MM.1S (cell line): ENCODE results near the gene MEF2C.

Source experiments
- DNase-seq: peaks from one replicate; pipeline ENCODE4 v3.0.0-alpha.2; 2015
- H2AFZ ChIP-seq: fragments of 300-600 bp; sonication (generic); 2 replicates; pipeline ENCODE4 v1.6.0; 2016; ENCODE audit warnings: antibody characterized with exemption, low read length
- H3F3A ChIP-seq: fragments of 300-600 bp; sonication (generic); 2 replicates; pipeline ENCODE4 v1.6.1; 2016; ENCODE audit warnings: mild to moderate bottlenecking, antibody characterized with exemption, low read length, moderate library complexity, mixed read lengths; ENCODE audit not compliant: insufficient read depth
- H3K27ac ChIP-seq: fragments of 300-600 bp; sonication (generic); 2 replicates; pipeline ENCODE4 v1.5.1; 2016; ENCODE audit warnings: mild to moderate bottlenecking, low read length
- H3K27me3 ChIP-seq: fragments of 300-600 bp; sonication (generic); replicated peaks from 2 replicates; pipeline ENCODE4 v1.6.0; 2016; ENCODE audit warnings: low read length; ENCODE audit not compliant: insufficient read depth
- H3K36me3 ChIP-seq: fragments of 300-600 bp; sonication (generic); replicated peaks from 2 replicates; pipeline ENCODE4 v1.6.1; 2016; ENCODE audit warnings: mild to moderate bottlenecking, low read length, mixed read lengths; ENCODE audit not compliant: insufficient read depth
- H3K4me1 ChIP-seq: fragments of 300-600 bp; sonication (generic); 2 replicates; pipeline ENCODE4 v1.6.1; 2016; ENCODE audit warnings: low read length, mixed read lengths
- H3K4me2 ChIP-seq: fragments of 300-600 bp; sonication (generic); 2 replicates; pipeline ENCODE4 v1.6.0; 2016; ENCODE audit warnings: low read depth, low read length
- H3K4me3 ChIP-seq: fragments of 300-600 bp; sonication (generic); 2 replicates; pipeline ENCODE4 v1.5.1; 2016; ENCODE audit warnings: low read length, mixed read lengths
- H3K79me2 ChIP-seq: fragments of 300-600 bp; sonication (generic); 2 replicates; pipeline ENCODE4 v1.6.1; 2016; ENCODE audit warnings: mixed run types, low read length, mixed read lengths
- H3K9ac ChIP-seq: fragments of 300-600 bp; sonication (generic); 2 replicates; pipeline ENCODE4 v1.6.1; 2016; ENCODE audit warnings: low read length, mixed read lengths
- H3K9me2 ChIP-seq: fragments of 300-600 bp; sonication (generic); replicated peaks from 2 replicates; pipeline ENCODE4 v1.6.1; 2016; ENCODE audit warnings: mild to moderate bottlenecking, low read length, mixed read lengths; ENCODE audit not compliant: insufficient read depth
- H3K9me3 ChIP-seq: fragments of 300-600 bp; sonication (generic); replicated peaks from 2 replicates; pipeline ENCODE4 v1.6.1; 2016; ENCODE audit warnings: mild to moderate bottlenecking, low read length, mixed read lengths; ENCODE audit not compliant: insufficient read depth
- H4K20me1 ChIP-seq: fragments of 300-600 bp; sonication (generic); 2 replicates; pipeline ENCODE4 v1.6.1; 2016; ENCODE audit warnings: mild to moderate bottlenecking, low read length, moderate library complexity, mixed read lengths; ENCODE audit not compliant: insufficient read depth
- CTCF ChIP-seq: fragments of 300-600 bp; sonication (generic); IDR thresholded peaks from 2 replicates; pipeline ENCODE4 v1.5.1; 2016; ENCODE audit warnings: antibody characterized with exemption, low read length, mixed read lengths
- EZH2 ChIP-seq: fragments of 300-600 bp; sonication (generic); optimal IDR thresholded peaks from 2 replicates; pipeline ENCODE3; 2017; ENCODE audit warnings: low read depth, mild to moderate bottlenecking, antibody characterized with exemption, low read length, mixed read lengths
- EZH2phosphoT487 ChIP-seq: fragments of 300-600 bp; sonication (generic); IDR thresholded peaks from 2 replicates; pipeline ENCODE4 v1.6.1; 2018; ENCODE audit warnings: antibody characterized with exemption, low read length

The MEF2C gene

GRCh38 chr5:88713818-88714217, 169.2 kb downstream of the MEF2C start:
- H3K36me3 ChIP-seq, result peaks cover 4% of the 10 kb centered on the region; the same call in 1 of the 2 replicates
- DNase-seq, result no peak
- no peak overlapping the region for H3K4me2 ChIP-seq
- no peaks in the 10 kb centered on the region for H3K4me1 ChIP-seq
- H4K20me1 ChIP-seq, result no peaks in the 10 kb centered on the region
- TF ChIP-seq CTCF (no peak), EZH2 (no peak), EZH2phosphoT487 (no peak)
- H3K79me2 ChIP-seq, result no peaks in the 10 kb centered on the region
- no peak overlapping the region for H3K9ac ChIP-seq
- H3K4me3 ChIP-seq, result no peak overlapping the region
- no peaks in the 10 kb centered on the region for H3K27me3 ChIP-seq
- peaks cover 35% of the 10 kb centered on the region for H3F3A ChIP-seq
- H2AFZ ChIP-seq, result no peak overlapping the region
- no peaks in the 10 kb centered on the region for H3K9me2 ChIP-seq
- no peaks in the 10 kb centered on the region for H3K9me3 ChIP-seq
- H3K27ac ChIP-seq, result no peak overlapping the region

- H2AFZ ChIP-seq, result no peak overlapping the region
- no peaks in the 10 kb centered on the region for H3K9me3 ChIP-seq
- no peaks in the 10 kb centered on the region for H3K79me2 ChIP-seq
- peaks cover 8% of the 10 kb centered on the region for H3F3A ChIP-seq
- no peaks in the 10 kb centered on the region for H4K20me1 ChIP-seq
- no peaks in the 10 kb centered on the region for H3K27me3 ChIP-seq
- no peaks in the 10 kb centered on the region for H3K9me2 ChIP-seq
- H3K9ac ChIP-seq, result no peak overlapping the region
- DNase-seq, result no peak
- TF ChIP-seq CTCF (no peak), EZH2phosphoT487 (no peak), EZH2 (no peak)
- H3K4me3 ChIP-seq, result no peak overlapping the region
- H3K27ac ChIP-seq, result no peak overlapping the region
- H3K4me2 ChIP-seq, result no peak overlapping the region
- H3K36me3 ChIP-seq, result no peaks in the 10 kb centered on the region
- no peaks in the 10 kb centered on the region for H3K4me1 ChIP-seq
Measured at GRCh38 chr5:88708682-88709398, 174.1 kb downstream of the MEF2C start.

GRCh38 chr5:88708021-88708420, 175.0 kb downstream of the MEF2C start:
- Histone ChIP-seq H3K9me3 (no peaks in the 10 kb centered on the region), H3K4me2 (no peak overlapping the region), H3F3A (peaks cover 3% of the 10 kb centered on the region; the same call in 1 of the 2 replicates), H2AFZ (no peak overlapping the region), H3K9me2 (no peaks in the 10 kb centered on the region), H3K79me2 (no peaks in the 10 kb centered on the region), H3K4me1 (no peaks in the 10 kb centered on the region), H3K27me3 (no peaks in the 10 kb centered on the region), H3K36me3 (no peaks in the 10 kb centered on the region), H3K9ac (no peak overlapping the region), H4K20me1 (no peaks in the 10 kb centered on the region), H3K4me3 (no peak overlapping the region), H3K27ac (no peak overlapping the region)
- TF ChIP-seq CTCF (no peak), EZH2phosphoT487 (no peak), EZH2 (no peak)
- no peak for DNase-seq
